Activated T-helper 1 cell treated with Interleukin-2 at 50 U/mL for 16 hours (primary cell): ENCODE data around the gene MUC5B.
"Not testable (repeated sequence)": the region's sequence is repeated elsewhere in the genome, so short reads cannot be mapped to it uniquely, and the experiment has no call there.

Source experiments
- DNase-seq: peaks from one replicate; pipeline ENCODE4 v3.0.0-alpha.2; 2020; ENCODE audit warnings: low read depth

The MUC5B gene

DNA sequence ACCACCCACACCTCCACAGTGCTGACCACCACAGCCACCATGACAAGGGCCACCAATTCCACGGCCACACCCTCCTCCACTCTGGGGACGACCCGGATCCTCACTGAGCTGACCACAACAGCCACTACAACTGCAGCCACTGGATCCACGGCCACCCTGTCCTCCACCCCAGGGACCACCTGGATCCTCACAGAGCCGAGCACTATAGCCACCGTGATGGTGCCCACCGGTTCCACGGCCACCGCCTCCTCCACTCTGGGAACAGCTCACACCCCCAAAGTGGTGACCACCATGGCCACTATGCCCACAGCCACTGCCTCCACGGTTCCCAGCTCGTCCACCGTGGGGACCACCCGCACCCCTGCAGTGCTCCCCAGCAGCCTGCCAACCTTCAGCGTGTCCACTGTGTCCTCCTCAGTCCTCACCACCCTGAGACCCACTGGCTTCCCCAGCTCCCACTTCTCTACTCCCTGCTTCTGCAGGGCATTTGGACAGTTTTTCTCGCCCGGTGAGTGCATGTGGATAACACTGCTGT, 28.4 kb downstream of the MUC5B start:
- DNase-seq = no peak

DNA sequence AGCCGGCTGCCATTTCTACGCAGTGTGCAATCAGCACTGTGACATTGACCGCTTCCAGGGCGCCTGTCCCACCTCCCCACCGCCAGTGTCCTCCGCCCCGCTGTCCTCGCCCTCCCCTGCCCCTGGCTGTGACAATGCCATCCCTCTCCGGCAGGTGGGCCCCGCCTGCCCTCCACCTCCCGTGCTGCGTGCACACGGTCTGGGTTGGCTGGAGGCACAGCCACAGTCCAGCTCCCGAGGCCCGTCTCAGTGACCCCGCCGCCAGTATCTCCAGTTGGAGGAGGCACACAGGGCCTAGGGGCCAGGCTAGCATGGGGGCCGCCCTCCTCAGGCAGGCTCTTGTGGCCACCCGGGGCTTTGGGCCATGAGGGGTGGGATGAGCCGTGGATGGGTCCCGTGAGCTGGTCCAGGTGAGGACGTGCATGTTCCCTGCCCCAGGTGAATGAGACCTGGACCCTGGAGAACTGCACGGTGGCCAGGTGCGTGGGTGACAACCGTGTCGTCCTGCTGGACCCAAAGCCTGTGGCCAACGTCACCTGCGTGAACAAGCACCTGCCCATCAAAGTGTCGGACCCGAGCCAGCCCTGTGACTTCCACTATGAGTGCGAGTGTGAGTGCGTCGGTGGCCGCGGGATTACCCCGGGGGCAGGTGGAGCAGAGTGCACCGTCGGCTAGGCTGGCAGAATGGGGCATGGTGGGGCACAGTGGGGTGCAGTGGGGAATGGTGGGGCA, 29.7 kb downstream of the MUC5B start:
- DNase-seq = no peak

DNA sequence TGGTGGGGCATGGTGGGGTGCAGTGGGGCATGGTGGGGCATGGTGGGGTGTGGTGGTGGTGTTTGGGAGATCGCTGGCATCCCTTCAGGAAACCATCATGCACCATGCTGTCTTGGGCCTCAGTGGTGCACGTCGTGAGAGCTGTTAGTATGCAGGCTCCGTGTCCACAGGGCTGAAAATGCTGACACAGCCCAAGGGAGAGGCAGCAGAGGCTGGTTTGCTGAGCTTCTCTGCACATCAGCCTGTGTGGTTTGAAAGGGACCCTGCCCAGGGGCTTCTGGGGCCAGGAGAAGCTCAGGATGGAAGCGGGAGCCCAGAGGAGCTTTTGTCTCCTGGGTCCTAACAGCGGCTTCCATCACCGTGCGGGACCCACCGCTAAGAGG, 30.2 kb downstream of the MUC5B start:
- no peak for DNase-seq

DNA sequence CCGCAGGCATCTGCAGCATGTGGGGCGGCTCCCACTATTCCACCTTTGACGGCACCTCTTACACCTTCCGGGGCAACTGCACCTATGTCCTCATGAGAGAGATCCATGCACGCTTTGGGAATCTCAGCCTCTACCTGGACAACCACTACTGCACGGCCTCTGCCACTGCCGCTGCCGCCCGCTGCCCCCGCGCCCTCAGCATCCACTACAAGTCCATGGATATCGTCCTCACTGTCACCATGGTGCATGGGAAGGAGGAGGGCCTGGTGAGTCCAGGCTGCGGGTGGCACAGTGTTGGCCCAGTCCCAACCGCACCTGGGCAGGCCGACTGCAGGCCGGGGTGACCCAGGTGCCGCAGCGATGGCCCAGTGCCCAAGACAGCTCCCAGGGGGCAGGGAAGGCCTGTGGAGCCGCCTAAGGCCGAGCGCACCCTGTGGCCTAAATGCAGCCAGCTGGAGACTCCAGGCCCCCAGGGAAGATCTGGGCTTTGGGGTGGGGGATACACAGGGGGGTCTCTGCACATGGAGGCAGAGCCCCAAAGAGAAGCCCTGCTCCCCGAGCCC, 31.3 kb downstream of the MUC5B start:
- DNase-seq = no peak

DNA sequence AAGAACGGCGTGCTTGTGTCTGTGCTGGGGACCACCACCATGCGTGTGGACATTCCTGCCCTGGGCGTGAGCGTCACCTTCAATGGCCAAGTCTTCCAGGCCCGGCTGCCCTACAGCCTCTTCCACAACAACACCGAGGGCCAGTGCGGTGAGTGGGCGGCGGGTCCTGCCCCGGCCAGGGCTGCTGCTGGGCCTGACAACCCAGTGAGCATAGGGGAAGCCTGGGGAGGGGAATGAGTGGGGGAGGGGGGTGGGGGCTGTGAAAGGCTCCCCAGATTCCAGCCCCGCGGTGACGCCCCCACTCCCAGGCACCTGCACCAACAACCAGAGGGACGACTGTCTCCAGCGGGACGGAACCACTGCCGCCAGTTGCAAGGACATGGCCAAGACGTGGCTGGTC, 31.9 kb downstream of the MUC5B start:
- DNase-seq = no peak

DNA sequence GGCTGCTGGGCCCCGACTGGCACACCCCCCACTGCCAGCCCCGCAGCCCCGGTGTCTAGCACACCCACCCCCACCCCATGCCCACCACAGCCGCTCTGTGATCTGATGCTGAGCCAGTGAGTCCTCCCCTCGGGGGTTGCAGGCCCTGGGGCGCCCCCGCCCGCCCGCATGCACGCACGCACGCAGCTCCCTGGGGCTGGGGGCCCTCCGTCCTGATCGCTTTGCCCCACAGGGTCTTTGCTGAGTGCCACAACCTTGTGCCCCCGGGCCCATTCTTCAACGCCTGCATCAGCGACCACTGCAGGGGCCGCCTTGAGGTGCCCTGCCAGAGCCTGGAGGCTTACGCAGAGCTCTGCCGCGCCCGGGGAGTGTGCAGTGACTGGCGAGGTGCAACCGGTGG, 32.3 kb downstream of the MUC5B start:
- DNase-seq = no peak

DNA sequence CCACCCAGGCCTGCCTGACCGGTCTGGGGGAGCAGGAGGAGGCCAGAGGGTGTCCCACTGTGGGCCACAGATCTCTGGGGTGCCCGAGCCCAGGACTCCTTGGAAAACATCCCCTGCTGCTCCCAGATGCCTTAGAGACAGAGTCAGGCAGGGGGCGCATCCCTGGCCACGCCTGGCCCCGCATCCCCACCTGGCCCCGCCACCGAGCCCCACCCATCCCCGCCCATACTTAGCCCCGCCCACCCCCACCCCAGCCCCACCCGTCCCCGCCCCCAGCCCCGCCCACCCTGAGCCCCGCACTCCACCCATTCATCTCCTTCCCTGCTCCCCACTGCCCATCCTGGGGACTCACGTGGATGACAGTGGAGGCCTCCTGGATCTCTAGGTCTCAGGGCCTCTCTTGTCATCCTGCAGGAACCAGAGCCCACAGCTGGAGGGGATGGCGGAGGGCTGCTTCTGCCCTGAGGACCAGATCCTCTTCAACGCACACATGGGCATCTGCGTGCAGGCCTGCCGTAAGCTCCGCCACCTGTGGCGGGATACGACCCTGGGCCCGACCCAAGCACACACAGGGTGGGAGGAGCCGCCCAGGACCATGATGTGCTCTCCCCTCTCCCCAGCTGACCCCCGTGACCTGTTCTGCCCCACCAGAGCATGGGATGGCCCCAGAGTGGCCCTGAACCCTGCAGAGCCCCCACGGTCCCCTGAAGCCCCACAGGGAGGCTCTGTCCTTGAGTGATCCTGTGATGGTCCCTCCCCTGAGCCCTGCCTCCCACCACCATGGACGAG, 33.6 kb downstream of the MUC5B start:
- no peak for DNase-seq

DNA sequence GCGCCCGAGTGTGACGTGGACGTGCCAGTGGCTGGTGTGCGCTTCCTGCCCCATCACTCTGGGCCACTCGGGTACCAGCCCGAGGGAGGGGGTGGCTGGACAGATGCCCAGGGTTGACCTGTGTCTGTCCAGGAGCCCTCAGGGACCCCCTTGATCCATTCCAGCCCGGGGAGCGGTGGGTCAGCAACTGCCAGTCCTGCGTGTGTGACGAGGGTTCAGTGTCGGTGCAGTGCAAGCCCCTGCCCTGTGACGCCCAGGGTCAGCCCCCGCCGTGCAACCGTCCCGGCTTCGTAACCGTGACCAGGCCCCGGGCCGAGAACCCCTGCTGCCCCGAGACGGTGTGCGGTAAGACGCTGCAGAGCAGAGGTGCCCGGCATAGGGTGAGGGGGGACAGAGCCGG, 34.5 kb downstream of the MUC5B start:
- no peak for DNase-seq

DNA sequence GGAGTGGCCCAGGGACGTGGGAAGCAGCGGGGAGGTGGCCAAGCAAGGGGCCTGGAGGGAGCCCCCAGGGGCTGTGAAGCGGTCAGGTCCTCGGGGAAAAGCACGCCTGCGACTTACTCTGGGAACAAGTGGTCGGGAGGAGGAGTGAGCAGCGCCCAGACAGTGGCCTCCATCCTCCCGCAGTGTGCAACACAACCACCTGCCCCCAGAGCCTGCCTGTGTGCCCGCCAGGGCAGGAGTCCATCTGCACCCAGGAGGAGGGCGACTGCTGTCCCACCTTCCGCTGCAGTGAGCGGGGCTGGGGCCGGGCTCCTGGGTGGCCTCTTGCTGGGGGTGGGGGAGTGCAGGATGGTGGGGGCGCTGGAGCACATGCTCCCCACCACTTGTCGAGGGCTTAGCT, 35.0 kb downstream of the MUC5B start:
- no peak for DNase-seq

DNA sequence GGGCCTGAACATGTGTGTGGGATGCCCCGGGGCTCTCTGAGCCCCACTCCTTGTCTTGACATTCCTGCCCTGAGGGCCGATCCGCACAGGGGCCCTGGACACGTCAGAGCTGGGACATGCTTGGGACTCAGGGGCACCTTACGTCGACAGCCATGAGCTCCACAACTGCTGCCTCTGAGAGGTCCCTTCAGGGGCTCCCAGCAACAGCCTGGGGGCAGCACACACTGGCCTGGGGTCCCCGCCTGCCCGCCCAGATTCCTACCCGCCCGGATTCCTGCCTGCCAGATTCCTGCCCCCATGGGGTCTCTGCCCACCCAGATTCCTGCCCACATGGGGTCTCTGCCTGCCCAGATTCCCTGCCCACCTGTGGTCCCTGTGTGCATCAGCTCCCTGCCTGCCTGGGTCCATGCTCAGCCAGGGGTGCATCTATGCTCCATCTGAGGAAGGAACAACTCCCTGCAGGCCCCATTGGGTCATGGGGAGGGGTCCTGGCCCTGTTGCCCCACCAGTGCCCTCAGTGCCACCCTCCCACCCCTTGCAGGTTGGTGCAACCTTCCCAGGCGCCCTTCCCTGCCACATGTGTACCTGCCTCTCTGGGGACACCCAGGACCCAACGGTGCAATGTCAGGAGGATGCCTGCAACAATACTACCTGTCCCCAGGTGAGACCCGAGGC, 35.7 kb downstream of the MUC5B start:
- DNase-seq = no peak

DNA sequence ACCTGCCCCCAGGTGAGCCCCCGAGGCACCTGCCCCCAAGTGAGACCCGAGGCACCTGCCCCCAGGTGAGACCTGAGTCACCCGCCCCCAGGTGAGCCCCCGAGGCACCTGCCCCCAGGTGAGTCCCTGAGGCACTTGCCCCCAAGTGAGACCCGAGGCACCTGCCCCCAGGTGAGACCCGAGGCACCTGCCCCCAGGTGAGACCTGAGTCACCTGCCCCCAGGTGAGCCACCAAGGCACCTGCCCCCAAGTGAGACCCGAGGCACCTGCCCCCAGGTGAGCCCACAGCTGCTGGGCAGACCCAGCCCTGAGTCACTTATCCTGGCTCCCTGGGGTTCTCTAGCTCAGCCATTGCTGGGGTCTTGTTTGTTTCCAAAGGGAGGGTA, 36.2 kb downstream of the MUC5B start:
- no peak for DNase-seq

DNA sequence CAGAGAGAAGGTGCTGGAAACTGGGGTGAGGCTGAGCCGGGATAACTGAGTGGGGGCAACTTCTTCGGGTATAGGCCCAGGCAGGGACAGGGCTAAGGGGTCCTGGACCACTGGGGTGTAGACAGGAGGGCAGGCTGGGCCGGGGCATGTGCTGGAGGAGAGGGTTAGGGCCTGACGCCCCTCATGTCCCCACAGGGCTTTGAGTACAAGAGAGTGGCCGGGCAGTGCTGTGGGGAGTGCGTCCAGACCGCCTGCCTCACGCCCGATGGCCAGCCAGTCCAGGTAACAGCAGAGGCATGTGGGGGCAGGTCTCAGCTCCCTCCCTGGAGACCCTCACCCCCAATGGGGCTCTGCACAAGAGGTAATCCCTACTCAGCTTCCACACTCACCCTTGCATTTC, 36.7 kb downstream of the MUC5B start:
- DNase-seq = no peak

DNA sequence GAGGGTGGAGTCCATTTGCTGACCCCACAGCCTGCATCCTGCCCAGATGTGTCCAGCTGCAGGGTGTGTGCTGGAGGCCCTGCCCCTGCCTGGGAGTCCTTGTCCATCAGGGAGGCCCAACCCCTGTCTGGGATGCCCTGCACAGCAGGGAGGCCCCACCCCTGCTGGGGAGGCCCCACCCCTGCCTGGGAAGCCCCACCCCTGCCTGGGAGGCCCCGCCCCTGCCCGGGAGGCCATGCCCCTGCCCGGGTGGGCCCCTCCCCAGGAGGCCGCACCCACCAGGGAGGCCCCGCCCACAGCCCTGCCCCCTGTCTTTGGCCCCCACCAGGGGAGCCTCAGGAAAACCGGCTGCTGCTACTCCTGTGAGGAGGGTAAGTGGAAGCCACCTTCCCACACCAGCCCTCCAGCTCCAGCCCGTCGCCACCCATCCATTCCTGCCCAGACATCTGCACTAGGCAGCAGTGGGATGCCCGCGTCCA, 37.2 kb downstream of the MUC5B start:
- no peak for DNase-seq

DNA sequence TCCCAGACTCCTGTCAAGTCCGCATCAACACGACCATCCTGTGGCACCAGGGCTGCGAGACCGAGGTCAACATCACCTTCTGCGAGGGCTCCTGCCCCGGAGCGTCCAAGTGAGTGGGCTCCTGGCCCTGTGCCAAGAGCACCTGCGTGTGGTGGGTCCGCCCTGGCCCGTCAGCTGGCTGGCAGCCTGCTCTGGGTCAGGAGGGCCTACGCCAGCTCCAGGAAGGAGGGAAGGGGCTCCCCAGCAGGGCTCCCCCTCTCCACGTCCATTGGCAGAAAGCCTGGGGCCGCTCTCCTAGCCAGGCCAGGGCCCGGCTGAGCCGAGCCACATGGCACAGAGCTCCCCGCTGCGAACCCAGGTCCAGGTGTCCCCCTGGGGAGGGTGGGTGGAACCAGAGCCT, 37.8 kb downstream of the MUC5B start:
- no peak for DNase-seq

DNA sequence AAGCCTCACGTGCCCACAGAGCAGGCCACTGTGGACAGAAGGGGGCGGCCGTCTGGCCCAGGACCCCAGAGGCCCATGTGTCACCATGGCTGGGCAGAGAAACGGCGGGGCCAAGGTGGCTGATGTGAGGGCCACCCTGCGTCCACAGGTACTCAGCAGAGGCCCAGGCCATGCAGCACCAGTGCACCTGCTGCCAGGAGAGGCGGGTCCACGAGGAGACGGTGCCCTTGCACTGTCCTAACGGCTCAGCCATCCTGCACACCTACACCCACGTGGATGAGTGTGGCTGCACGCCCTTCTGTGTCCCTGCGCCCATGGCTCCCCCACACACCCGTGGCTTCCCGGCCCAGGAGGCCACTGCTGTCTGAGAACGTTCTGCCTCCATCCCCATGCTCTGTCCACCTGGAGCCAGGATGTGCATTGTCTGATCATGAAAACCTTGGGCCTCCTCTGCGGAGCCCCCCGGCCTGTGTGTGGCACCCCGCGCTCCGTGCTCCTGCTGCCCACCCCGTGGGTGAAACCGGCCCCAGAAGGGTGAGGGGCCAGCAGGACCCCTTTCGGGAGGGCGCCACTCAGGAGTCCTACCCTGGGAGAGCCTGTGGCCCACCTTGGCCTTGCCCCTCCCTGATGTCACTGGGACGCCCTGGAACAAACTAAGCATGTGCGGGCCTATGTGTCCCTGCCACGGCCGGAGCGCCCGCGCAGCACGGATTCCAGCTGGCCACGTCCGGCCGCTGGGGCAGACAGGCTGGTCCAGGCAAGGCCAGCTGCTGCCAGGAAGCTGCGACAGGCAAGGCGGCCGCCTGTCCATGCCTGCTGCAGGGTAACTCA, 38.6 kb downstream of the MUC5B start:
- DNase-seq = no peak

DNA sequence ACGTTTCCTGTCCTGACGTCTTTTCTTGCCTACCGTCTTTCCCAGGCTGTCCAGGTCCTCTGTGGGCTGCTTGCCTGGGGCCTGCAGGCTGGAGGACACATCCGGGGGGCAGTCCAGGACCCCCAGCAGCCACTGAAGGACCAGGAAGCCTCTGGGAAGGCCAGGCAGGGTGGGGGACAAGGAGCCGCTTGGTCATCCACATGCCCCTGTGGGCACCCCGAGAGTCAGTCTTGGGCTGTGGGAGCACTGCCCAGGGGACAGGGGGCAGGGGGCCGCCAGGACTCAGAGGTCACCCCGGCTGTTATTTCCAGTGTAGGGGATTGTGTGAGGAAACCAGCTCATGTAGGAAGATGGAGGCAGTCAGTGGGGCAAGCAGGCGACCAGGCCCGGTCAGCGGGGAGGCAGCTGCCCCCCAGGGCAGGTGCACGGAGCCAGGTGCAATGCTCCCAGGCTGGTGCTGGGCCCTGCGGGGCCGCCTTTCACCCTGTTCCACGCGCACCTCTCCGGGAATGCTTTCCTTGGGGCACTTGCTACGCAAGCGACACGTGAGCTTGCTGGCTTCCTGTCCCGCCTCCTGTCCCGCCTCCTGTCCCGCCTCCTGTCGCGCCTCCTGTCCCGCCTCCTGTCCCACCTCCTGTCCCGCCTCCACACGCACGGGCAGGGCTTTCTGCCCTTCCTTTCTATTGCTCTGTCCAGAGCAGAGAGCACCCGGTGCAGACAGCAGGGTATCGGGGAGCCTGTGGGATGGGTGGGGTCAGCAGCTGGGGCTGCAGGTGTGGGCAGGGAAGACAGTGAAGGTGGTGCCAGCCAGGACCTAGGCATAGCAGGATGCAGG, 39.5 kb downstream of the MUC5B start:
- peak; percentile 72 for DNase-seq

DNA sequence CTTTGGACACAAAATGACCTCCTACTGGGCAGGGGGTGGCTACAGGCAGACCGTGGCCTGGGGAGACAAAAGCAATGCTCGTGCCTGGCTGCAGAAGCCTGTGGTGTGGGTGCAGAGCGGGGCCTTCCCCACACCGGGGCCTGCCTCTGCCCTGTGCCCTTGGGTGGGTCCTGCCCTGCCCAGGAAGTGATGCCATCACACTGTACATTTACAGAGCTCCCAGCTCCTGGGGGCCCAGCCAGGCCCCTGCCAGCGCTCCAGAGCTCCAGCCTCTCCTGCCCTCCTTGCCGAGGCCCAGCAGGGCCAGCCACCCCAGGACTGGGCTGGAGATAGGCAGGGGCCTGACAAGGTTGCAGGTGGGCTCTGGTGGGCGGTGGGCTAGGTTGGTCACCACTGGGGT, 40.1 kb downstream of the MUC5B start:
- no peak for DNase-seq

DNA sequence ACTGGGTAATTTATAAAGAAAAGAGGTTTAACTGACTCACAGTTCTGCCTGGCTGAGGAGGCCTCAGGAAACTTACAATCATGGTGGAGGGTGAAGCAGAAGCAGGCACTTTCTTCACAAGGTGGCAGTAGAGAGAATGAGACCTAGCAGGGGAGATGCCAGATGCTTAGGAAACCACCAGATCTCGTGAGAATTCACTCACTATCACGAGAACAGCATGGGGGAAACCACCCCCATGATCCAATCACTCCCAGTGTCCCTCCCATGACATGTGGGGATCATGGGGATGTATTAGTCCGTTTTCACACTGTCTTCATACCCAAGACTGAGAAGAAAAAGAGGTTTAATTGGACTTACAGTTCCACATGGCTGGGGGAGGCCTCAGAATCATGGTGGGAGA, 41.6 kb downstream of the MUC5B start:
- not testable (repeated sequence) for DNase-seq

DNA sequence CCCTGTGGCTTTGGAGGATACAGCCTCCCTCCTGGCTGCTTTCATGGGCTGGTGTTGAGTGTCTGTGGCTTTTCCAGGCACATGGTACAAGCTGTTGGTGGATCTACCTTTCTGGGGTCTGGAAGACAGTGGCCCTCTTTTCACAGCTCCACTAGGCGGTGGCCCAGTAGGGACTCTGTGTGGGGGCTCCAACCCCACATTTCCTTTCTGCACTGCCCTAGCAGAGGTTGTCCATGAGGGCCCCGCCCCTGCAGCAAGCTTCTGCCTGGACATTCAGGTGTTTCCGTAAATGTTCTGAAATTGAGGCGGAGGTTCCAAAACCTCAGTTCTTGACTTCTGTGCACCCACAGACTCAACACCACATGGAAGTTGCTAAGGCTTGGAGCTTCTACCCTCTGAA, 42.6 kb downstream of the MUC5B start:
- not testable (repeated sequence) for DNase-seq

DNA sequence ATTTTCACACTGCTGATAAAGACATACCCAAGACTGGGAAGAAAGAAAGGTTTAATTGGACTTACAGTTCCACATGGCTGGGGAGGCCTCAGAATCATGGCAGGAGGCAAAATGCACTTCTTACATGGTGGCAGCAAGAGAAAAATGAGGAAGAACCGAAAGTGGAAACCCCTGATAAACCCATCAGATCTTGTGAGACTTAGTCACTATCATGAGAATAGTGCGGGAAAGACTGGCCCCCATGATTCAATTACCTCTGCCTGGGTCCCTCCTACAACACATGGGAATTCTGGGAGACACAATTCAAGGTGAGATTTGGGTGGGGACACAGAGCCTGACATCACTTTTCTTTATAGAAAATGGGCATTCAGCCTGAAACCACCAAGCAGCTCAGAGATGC, 44.1 kb downstream of the MUC5B start:
- not testable (repeated sequence) for DNase-seq
